Endothelial cell of umbilical vein (primary cell): Measurements from ENCODE around the gene NF1. TPM values are rescaled to one million over a fixed set of nuclear protein-coding genes. Genes with fewer than 3 reads are reported as not detected.

ENCODE experiments used
- BruUV-seq: library from RNA; stranded (reverse); fragments of 400-500 nt; replicated peaks from 2 replicates; lab custom pipeline; 2021; lab: Mats Ljungman, UMichigan
- CTCF ChIA-PET: fragments of 300-600, 350-600 bp; sonication (Branson Sonifier 250); formaldehyde crosslinking; loops from one replicate; lab custom pipeline; 2021; ENCODE audit warnings: antibody characterized with exemption, inconsistent platforms; lab: Charles Lee
- POLR2A ChIA-PET: fragments of 300-600, 350-600 bp; sonication (Branson Sonifier 250); formaldehyde crosslinking; loops from one replicate; lab custom pipeline; 2021; ENCODE audit warnings: antibody characterized with exemption, inconsistent platforms; lab: Charles Lee
- DNase-seq: peaks from one replicate; pipeline ENCODE4 v3.0.0-alpha.2; 2011; ENCODE audit warnings: low read depth, low spot score
- FAIRE-seq: peaks from 2 replicates; lab custom pipeline; 2011; peaks lifted over from hg19 to GRCh38; lab: Jason Lieb, UNC
- H2AFZ ChIP-seq: 2 replicates; pipeline ENCODE4 v1.6.0; 2012; ENCODE audit warnings: low read depth, low read length, control low read depth, inconsistent platforms
- H3K27ac ChIP-seq: 2 replicates; pipeline ENCODE4 v1.5.1; 2011; ENCODE audit warnings: low read depth, mild to moderate bottlenecking, control low read depth, low read length, moderate library complexity; ENCODE audit not compliant: insufficient read depth
- H3K27me3 ChIP-seq, 2 experiments: 2 replicates each; pipeline versions ENCODE4 v1.6.0 to v1.6.1; 2011; ENCODE audit warnings: low read length in 2 of 2, mixed read lengths in 1 of 2; ENCODE audit not compliant: control insufficient read depth in 2 of 2, insufficient read depth in 2 of 2
- H3K36me3 ChIP-seq, 2 experiments: 2 replicates in 1 of 2; 3 replicates in 1 of 2; pipeline ENCODE4 v1.5.1; 2011; ENCODE audit warnings: low read length in 2 of 2, mild to moderate bottlenecking in 1 of 2, moderate library complexity in 1 of 2; ENCODE audit not compliant: control insufficient read depth in 2 of 2, insufficient read depth in 2 of 2; ENCODE audit errors: extremely low read depth in 1 of 2
- H3K4me1 ChIP-seq: 3 replicates; pipeline ENCODE4 v1.5.1; 2011; ENCODE audit warnings: mild to moderate bottlenecking, low read length; ENCODE audit not compliant: control insufficient read depth, insufficient read depth; ENCODE audit errors: extremely low read depth
- H3K4me2 ChIP-seq: 2 replicates; pipeline ENCODE4 v1.6.1; 2011; ENCODE audit warnings: low read length, control low read depth, mixed read lengths; ENCODE audit not compliant: insufficient read depth
- H3K4me3 ChIP-seq, 3 experiments: fragments of 200-600 bp in 1 of 3; sonication (generic), shearing (Covaris generic) in 1 of 3; replicated peaks in 1 of 3; 2 replicates each; pipeline ENCODE4 v1.5.1; 2011 to 2016; ENCODE audit warnings: control low read depth in 3 of 3, low read length in 3 of 3, mild to moderate bottlenecking in 2 of 3, inconsistent platforms in 1 of 3, low read depth in 1 of 3, moderate library complexity in 1 of 3; ENCODE audit not compliant: insufficient read depth in 1 of 3
- H3K79me2 ChIP-seq: 2 replicates; pipeline ENCODE4 v1.6.0; 2012; ENCODE audit warnings: low read length, inconsistent platforms; ENCODE audit not compliant: control insufficient read depth, insufficient read depth
- H3K9ac ChIP-seq: replicated peaks from 2 replicates; pipeline ENCODE3; 2011; ENCODE audit warnings: low read length, control low read depth; ENCODE audit not compliant: insufficient read depth; ENCODE audit errors: extremely low read depth
- H3K9me1 ChIP-seq: replicated peaks from 3 replicates; pipeline ENCODE4 v1.6.0; 2011; ENCODE audit warnings: mild to moderate bottlenecking, low read length; ENCODE audit not compliant: control insufficient read depth, insufficient read depth; ENCODE audit errors: extremely low read depth
- H3K9me3 ChIP-seq: replicated peaks from 2 replicates; pipeline ENCODE4 v1.5.1; 2012; ENCODE audit warnings: low read length, inconsistent platforms; ENCODE audit not compliant: control insufficient read depth, insufficient read depth
- H4K20me1 ChIP-seq: replicated peaks from 2 replicates; pipeline ENCODE3; 2011; ENCODE audit warnings: mild to moderate bottlenecking, low read length; ENCODE audit not compliant: control insufficient read depth, insufficient read depth; ENCODE audit errors: extremely low read depth
- CTCF ChIP-seq, 2 donors: IDR thresholded peaks; 1 replicate in 1 of 2; 2 replicates in 1 of 2; pipeline ENCODE4 v1.5.1; 2011; ENCODE audit warnings: low read length in 2 of 2, mild to moderate bottlenecking in 2 of 2, moderate library complexity in 2 of 2, control low read depth in 1 of 2, inconsistent platforms in 1 of 2, low read depth in 1 of 2; ENCODE audit not compliant: insufficient read depth in 1 of 2; ENCODE audit errors: extremely low read depth in 1 of 2
- EZH2 ChIP-seq: IDR thresholded peaks from 2 replicates; pipeline ENCODE4 v1.6.1; 2012; ENCODE audit warnings: borderline replicate concordance, low read depth, mild to moderate bottlenecking, moderate library complexity, low read length, inconsistent platforms; ENCODE audit not compliant: severe bottlenecking
- FOS ChIP-seq: IDR thresholded peaks from 2 replicates; pipeline ENCODE4 v1.6.1; 2011; ENCODE audit warnings: mild to moderate bottlenecking, low read length, moderate library complexity, borderline replicate concordance; ENCODE audit not compliant: insufficient read depth
- GATA2 ChIP-seq: IDR thresholded peaks from 2 replicates; pipeline ENCODE4 v1.7.0; 2011; ENCODE audit warnings: low read depth, mild to moderate bottlenecking, moderate library complexity, mixed read lengths, low read length; ENCODE audit not compliant: insufficient read length, insufficient read depth
- MAX ChIP-seq: IDR thresholded peaks from 2 replicates; pipeline ENCODE4 v1.6.1; 2011; ENCODE audit not compliant: insufficient read depth, insufficient read length
- MYC ChIP-seq: IDR thresholded peaks from one replicate; pipeline ENCODE4 v1.6.1; 2011; ENCODE audit warnings: mild to moderate bottlenecking, low read depth, low read length
- POLR2A ChIP-seq: IDR thresholded peaks from 2 replicates; pipeline ENCODE4 v1.6.1; 2012; ENCODE audit warnings: low read depth, mild to moderate bottlenecking, control low read depth, low read length
- POLR2AphosphoS5 ChIP-seq: IDR thresholded peaks from 2 replicates; pipeline ENCODE4 v1.6.1; 2012; ENCODE audit warnings: low read depth, mild to moderate bottlenecking, control low read depth, low read length, moderate library complexity; ENCODE audit not compliant: insufficient read depth
- dilution Hi-C: fragments of 300-500 bp; cut with MboI; formaldehyde crosslinking; loops from one replicate; pipeline ENCODE4 v1.15.0; 2019; ENCODE audit warnings: low sequenced_read_pairs; ENCODE audit not compliant: extremely low pct_ligation_motif_present
- intact Hi-C: fragments of 100-400 bp; cut with micrococcal nuclease; formaldehyde crosslinking; loops from one replicate; pipeline ENCODE4 v1.10.0; 2022
- polyA plus RNA-seq, 4 experiments: library from polyadenylated mRNA; depleted of rRNA in 3 of 4; stranded (reverse) in 3 of 4; unstranded in 1 of 4; fragments of >200 nt; gene quantifications; 2 replicates each; pipeline versions ENCODE4 v1.2.1 to v1.2.3, GENCODE V29; 2011 to 2012; ENCODE audit warnings: missing spikeins in 1 of 4
- total RNA-seq: library from RNA; stranded (reverse); gene quantifications from 2 replicates; pipeline ENCODE4 v1.2.3, GENCODE V29; 2021

NF1 gene
- total and polyA plus RNA-seq, 2 donors (not counting 3 experiments of a cell fraction or from before 2014, with no cell fraction given): 13.7 to 42.4 TPM

- DNase-seq (no peak), FAIRE-seq (no peak)
- Histone ChIP-seq H3K4me2 (no peak overlapping the region), H3K9ac (no peak overlapping the region), H3K9me3 (no peaks in the 10 kb centered on the region), H3K27ac (peak overlapping the region; percentile 47), H3K4me3 (no peak overlapping the region), H4K20me1 (no peaks in the 10 kb centered on the region), H3K4me1 (peaks cover 21% of the 10 kb centered on the region), H3K36me3 (no peaks in the 10 kb centered on the region), H3K79me2 (peaks cover 5% of the 10 kb centered on the region), H3K9me1 (no peaks in the 10 kb centered on the region), H2AFZ (no peak overlapping the region), H3K27me3 (no peaks in the 10 kb centered on the region)
- intact Hi-C loops (loop anchor here (5.0 kb wide), 1 partner anchor 47 kb away; no protein-coding TSS in a partner anchor), dilution Hi-C loops (no loop called here)
- ChIA-PET POLR2A (no interaction called here), CTCF (interaction anchor here (1.3 to 1.6 kb wide), 2 partner anchors 14 to 58 kb away, joined by 3 to 6 read pairs; no protein-coding TSS in a partner anchor)
- TF ChIP-seq MYC: no peak
- TF ChIP-seq MAX: no peak
- TF ChIP-seq POLR2AphosphoS5: no peak
- TF ChIP-seq POLR2A: no peak
- TF ChIP-seq GATA2: no peak
- no peak for TF ChIP-seq EZH2
- TF ChIP-seq FOS: no peak
- TF ChIP-seq CTCF (IDR thresholded peaks at IDR 0.05; ENCODE audit: extremely low read depth in 1 of 2, insufficient read depth in 1 of 2, low read depth in 1 of 2, low read length in 2 of 2): no peak
- no TSS peak for BruUV-seq
Measured at GRCh38 chr17:31314782-31315100, 220.0 kb downstream of the NF1 start.
